Nucleus accumbens (tissue), 56 donors: ENCODE results near the gene P3H2.

ENCODE experiments used
- DNase-seq, 56 donors: peaks; one replicate each; lab custom pipeline; 2025; lab: John Stamatoyannopoulos, UW

Gene P3H2

DNA sequence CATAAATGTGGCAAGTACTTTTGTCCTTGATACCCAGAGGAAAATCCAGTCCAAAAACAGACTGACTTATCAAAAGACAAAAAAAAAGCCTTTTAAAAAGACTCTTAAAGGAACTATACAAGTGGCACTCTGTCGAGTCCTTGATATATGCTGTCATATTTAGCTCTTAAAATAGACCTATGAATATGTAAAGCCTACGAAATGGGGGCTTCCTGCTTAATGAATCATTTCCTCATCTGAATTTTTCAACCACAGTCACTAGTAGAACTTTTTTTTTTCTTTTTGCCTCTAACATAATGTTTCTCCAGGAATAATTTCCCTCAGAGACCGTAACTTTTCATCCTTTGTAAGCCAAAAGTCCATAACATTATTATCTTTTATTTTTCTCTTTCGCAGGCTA, 95.8 kb downstream of the P3H2 start:
- DNase-seq = no peak

DNA sequence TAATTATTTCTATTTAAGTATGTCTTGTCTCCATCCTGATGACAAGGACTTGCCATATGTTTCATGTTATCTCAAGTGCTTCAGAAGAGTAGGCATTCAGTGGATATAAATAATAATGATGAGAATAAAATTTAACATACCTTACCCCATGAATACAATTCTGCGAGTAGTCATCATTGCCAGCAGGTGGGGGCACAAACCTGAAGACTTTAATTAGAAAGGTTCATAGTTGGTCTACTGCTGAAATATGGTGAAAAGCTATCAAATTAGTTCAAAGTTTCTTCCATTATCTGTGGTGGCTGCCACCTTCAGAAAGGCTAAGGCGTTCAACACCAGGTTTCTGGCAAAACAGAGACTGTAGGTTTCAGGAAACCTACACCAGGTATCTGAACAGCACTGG, 100.9 kb downstream of the P3H2 start:
- DNase-seq = no peak

DNA sequence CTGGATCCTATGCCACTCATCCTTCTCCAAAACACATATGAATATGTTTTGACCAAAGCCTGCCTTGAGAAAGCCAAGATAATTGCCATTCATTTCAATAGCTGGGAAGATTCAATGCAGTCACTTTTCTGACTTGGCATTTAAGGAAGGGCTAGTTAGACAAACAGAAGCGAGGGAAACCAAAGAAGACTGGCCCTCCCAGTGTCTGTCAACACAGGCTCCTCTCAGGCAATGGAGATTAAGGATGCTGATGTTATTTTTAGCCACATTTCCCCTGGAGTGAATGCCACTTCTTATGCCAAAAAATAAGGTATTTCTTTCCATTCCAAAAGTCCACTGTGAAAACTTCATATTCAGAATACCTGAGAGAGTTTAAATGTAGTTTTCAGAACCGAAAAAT, 101.7 kb downstream of the P3H2 start:
- DNase-seq = no peak

DNA sequence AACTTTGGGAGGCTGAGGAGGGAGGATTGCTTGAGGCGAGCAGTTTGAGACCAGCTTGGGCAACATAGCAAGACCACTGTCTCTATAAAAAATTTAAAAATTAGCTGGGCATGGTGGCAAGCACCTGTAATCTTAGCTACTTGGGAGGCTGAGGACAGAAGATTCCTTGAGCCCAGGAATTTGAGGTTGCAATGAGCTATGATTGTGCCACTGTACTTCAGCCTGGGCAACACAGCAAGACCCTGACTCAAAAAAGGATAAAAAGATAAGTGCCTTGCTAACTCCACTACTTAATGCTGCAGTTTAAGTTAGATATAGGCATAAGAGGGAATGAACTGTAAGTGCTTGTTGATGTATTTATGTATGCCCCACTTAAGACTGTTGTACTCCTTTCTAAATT, 102.2 kb downstream of the P3H2 start:
- DNase-seq = no peak

DNA sequence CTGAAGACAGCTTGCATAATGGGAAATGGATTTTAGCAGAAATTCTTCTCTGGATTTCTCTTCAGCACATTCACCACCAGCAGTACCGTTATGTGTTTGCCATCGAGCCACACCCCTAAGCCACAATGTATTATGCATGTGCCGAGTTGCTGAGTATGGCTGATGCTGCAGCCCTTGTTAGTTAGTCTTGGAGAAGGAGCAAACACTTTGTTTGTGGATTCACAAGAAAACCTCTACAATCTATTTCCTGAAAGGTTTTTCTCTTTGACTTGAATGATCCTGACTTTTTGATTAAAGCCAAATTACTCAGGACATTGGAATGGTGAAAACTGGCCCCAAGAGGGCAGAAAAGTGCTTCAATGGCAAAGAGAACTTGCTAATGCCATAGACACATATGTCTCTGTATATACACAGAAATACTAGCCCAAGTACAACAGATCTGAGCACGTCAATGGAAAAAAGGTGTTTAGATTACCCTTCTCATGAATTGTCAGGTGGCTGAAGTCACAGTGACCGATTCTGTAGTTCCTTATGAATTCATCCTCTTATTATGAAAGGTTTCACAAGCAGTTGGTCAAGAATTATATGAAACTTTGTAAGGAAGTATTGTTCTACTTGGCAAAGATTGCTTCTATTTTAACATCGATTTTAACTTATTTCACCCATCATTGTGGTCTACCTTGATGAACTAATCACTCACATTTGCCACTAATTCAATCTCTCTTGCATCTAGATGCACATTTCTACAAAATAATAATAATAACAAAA, 103.0 kb downstream of the P3H2 start:
- DNase-seq = peak in 20 of 56 donors; percentile 0 to 50 (median 4)

DNA sequence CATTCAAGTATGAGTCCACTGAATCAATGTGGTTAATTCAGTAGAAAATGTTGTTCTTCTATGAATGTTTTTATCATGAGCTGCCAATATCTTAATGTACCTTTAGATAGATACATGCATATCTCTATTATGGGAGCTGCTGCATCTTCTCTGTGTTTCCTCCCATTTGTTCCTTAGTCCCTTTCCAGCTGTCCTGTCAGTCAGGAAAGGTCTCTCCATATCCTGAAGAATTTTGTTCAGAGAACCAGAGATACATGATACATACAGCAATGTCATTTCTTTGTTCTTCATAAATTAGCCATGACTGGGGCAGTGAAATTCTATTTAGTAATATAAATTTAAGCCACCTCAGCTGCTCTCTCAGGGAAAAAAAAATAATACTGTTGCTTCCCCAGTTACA, 103.7 kb downstream of the P3H2 start:
- DNase-seq = no peak

DNA sequence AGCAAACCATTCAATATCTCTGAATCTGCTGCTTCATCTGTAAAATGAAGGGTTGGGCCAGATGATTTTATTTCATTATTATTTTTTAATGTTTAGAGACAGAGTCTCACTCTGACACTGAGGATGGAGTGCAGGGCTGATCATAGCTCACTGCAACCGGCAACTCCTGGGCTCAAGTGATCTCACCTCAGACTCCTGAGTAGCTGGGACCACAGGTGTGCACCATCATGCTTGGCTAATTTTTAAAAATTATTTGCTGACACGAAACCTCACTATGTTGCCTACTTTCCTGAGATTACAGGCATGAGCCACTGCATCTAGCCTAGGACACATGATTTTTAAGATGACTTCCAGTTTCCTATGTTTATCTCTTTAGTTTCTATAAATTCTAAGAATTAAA, 105.8 kb downstream of the P3H2 start:
- no peak for DNase-seq

DNA sequence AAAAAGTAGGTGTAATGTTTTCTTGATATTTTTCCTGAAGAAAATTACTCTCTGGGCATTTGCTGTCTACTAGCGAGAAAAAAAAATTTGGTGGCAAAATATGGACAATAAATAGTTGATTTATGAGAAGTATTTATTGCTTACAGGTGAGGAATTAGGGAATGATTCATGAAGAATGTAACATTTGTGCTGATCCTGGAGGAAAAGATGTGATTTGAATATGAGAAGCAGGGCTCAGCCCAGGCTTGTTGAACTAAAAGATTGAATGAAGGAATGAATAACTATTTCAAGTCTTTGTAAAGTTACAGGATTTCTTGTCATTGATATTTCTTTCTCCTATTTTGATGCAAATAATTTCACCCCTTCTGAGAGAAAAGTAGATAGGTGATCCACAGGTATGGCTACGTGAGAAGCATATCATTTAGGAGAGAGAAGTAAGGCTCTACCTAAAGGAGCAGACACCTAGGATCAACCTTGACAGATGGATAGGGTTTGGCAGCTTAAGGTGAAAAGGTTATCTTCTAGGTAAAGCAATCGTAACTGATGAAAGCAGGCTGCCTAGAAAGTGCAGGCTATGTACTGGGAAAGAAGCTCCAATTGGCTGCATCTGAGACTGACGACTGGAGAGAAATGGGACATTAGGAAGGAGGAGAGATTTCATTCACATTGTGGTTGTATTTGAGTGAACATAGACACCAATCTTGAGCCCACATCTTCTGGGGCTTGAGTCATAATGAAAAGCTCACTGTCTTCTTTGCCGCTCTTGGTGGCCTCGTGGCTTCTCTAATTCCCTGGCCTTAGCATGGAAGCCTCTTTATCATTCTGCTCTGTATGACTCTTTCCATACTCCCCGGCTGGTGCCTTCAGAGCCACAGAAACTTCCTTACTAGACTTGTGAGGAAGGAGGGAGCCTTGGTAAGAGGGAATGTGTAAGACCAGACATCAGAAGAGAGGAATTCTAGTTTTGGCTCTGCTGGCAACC, 106.5 kb downstream of the P3H2 start:
- no peak for DNase-seq

DNA sequence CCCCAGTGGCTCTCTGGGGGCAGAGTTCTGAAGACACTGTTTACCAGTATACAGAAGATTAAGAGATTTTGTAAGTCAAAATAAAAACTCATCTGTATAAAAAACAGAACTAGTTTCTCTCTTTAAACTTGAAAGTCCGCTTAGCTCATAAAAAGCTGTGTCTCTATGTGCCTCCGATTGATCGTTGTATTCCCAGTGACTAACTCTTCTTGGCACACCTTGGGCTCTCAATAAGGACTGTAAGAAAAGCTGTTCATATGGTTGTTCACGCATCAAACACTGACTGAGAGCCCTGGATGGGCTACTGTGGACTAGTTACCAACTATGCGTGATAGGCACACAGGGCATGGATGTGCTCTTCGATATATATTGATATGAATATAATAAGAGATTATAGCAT, 107.9 kb downstream of the P3H2 start:
- DNase-seq = no peak

DNA sequence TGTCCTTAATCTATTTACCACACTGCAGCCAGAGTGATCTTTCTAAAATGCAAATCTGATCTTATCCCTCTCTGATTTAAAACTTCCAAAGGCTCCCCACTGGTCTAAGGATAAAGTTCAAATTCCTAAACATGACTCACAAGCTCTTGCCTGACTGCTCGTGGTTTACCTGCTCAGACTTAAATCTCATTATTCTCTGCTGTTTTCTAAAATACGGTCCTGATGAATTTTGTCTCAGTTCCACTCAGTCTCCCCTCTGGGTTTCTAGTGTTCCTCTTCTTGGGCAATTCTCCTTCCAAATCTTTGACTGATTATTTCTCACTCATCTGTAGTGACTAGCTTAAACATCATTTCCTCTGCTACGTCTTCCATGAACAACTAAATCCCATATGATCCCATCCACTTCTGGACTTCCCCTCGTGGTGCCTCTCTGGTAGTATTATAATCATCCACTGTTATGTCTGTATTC, 108.3 kb downstream of the P3H2 start:
- DNase-seq = no peak

DNA sequence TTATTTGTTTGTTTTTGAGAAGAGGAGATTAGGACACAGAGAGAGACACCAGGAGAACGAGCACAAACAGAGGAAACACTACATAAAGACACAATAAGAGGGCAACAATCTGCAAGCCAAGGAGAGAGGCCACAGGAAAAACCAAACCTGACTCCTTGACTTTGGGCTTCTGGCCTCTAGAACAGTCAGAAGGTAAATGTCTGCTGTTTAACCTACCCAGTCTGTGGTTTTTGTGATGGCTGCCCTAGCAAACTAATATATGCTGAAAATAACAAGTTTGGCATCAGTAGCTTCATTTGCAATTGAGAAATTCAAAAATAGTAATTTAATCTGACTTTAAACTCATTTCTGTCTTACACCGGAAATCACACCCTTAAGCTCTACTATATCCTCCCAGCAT, 110.2 kb downstream of the P3H2 start:
- DNase-seq = no peak

DNA sequence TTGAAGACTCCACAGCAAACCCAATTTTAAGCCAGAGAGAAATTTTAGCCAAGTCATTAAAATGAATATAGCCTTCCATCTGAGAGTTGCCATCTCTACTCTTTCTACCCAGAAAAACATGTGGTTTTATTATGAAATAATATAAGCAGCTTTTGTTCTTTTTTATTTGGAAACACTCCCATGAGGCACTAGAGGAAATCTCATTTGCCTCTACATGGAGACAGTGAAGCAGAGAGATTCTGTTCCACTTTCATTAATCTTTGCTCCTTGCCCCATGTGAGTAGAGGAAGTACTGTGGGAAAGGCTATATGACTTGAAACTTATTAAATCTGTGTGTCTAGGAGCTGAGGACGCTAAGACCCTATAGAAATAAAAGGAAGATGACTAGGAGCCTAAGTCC, 111.1 kb downstream of the P3H2 start:
- no peak for DNase-seq

DNA sequence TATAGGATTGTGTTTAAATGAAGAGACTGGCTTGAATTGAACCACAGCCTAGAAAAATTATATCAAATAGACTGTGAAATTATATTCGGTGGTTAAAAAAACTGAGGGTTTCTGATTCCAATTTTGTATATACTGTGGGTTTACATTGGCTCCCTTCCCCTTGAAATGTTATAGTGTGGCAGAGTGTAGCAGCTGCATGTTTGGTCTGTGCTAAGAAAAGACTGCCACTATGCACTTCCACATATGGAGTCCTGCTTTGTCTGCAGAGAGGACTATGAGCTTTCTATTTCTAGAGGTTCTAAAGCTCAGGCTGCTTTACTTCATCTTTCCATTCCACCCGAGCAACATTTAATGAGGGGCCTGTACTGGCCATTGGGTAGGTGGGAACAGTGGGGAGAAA, 112.3 kb downstream of the P3H2 start:
- DNase-seq = no peak

DNA sequence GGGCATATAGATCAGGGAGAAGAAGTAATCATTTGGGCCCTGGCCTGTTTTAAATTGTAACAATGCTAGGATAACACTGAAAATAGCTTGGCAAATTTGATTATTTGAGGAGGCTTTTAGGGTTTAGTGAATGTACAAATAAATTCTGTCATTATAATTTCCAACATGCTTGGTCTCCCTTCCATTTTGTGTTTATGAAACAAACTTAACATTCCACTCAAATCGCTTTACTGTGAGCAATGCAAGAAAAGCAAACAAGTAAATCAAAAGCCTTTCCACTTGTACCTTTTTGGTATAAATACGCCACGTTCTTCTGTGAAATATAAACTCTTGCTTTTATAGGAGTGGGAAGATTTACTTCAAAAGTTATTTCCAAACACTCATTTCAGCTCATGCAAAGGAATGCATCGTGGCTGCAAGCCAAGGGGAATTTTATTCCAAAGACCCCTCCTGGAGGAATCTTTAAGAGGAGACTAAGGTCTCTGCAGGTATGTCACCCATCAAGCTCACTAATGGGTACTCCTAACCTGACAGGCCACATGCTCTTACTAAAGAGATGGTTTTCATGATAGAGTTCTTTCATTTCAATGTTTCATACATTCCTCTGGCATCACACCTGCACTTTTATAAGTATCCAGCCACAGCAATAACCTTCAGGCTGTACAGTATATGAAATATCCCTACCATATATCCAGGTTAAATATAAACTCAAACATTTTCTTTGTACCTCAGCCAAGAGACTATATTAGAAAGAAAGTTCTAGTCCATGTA, 115.2 kb downstream of the P3H2 start:
- DNase-seq = no peak

DNA sequence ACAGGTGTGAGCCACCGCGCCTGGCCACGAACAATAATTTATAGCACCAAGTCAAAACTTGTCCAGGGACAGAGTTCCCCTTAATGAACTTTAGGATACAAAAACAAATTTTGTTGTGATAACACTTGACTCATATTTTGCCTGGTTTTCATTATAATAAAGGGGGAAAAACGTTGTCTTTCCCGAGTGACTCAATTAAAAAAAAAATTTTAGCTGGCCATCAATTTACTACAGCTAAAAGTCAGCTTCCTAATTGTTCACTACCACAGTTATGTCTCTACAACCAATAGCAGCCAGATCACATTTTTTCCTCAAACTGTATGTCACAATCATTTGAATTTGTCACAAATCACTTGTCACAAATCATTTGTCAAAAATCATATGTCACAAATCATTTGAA, 116.0 kb downstream of the P3H2 start:
- no peak for DNase-seq

DNA sequence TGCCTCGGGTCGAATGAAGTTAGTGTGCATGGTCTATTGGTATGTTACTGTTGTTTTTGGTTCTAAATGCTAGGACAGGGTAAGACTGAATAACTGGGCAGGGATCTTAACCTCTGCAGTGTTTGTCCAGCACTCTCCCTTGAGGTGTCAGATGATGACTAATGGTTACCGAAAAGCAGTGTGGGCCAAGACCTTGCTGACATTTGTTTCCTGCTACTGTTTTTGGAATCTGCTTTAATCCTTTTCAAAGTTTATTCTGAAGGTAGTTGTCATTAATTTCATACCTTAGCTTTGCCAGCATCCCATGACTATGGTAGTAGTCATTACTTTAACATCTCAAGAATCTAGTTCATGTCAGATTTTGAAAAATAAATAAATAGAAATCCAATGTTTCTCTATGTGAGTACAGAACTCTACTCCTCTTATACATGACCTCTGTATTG, 117.0 kb downstream of the P3H2 start:
- DNase-seq = no peak

DNA sequence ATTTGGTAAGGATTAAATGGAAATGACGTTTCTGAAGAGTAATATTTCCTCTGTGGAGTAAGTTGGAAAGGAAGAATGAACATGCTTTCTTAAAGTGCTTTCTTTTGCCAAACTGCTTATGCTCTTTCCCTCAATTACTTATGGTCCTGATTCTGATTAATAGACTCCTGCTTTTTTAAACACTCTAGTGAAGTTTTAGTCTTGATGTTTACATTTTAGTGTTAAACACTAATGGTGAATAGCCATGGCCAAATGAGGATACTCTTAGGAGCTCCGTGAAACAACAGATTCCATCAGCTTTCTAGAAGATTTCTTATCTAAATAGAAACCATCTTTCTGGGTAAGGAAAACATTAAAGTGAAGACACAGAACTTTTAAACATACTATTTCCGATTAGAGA, 117.6 kb downstream of the P3H2 start:
- no peak for DNase-seq

DNA sequence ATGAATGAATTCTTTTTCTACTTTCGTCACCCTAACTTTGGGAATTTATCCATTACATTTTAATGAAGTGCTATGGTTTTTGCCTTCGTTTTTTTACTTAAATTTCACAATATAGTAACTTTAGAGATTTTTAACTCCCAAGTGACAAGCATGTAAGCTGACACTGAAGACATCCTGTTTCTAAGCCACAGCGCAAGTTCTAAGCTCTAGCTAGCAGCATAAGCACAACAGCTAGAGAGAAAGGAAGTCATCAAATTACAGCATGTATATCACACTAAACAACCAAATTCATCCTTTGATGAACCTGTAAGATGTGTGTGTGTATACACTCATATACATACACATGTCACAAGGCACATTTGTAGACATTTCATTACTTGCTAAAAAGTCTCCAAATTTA, 119.3 kb downstream of the P3H2 start:
- no peak for DNase-seq

DNA sequence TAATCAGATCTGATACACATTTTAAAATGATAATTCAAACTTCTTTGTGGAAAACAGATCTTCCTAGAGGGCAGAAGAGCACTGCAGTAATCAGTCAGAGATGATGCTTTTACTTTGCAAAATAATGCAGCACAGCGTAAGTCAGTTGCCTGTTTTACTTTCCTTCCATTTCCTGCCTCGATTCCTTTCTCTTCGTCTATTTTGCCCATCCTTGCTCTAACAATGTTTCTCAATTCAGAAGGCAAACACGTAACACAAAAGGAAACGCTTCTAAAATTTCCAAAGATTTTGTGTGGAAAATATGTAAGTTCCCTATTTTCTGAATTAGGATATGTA, 119.9 kb downstream of the P3H2 start:
- DNase-seq = no peak

DNA sequence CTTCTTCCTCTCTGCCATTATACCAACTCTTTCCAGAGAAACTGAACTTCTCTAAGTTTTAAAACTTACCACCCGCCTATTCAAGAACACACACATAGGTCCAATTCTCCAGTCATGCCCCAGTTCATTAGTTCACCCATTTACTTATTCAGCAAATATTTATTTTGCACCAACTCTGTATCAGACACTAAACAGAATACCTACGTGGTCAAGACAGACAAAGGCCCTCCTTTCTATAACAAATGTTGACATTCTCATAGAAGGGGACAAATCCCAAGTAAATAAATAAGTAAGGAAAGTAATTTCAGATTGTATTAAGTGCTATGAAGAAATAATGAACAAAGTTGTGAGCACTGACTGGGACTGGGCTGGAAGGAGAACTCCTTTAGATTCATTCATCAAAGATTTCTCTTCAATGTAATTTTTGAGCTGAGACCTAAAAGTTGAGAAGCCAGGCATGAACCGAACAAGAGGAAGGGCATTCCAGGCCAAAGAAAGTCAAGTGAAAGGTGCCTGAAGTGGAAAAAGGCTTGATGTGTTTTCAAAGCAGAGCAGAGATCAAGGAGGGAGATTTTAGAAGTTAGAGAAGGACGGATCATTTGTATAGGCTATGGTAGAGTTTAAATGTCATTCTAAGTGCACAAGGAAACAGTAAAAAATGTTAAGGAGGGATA, 120.4 kb downstream of the P3H2 start:
- DNase-seq = no peak
